ENCODE measurements around the gene ACO2.

DNA sequence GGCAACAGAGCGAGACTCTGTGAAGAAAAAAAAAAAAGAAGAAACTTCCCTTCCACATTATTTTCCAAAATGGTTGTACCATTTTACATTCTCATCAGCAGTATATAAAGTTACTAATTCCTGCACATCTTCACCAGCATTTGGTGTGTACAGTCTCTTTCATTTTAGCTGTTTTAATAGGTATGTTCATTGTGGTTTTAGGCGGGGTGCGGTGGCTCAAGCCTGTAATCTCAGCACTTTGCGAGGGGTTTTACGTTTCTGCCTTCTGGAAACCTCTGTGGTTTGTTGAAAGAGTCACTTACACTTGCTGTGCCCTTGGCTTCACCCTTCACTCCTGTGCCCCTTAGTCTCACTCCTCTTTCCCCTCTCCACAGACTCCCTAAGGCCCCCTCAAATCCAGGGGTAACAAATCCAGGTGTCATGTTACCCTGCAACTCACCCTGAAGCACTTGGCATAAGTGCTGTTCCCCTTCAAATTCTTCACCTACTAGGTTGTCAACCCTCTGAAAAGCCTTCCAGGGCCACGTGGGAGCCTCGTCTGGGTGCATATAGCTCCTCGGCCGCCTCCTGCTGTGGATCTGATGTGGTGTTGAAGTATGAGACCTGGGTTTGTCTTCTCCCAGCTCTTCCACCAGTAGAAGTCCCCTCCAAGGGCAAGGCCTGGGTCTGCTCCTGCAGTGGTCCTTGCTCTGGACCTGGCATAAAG, 43.1 kb upstream of the ACO2 start:
- no peak for TF ChIP-seq RELA (IDR thresholded peaks at IDR 0.05; ENCODE audit: borderline replicate concordance, partially characterized antibody)
- TF ChIP-seq POLR2AphosphoS5 (IDR thresholded peaks at IDR 0.05; ENCODE audit: low read length) = no peak
- TF ChIP-seq, protein P1, sequence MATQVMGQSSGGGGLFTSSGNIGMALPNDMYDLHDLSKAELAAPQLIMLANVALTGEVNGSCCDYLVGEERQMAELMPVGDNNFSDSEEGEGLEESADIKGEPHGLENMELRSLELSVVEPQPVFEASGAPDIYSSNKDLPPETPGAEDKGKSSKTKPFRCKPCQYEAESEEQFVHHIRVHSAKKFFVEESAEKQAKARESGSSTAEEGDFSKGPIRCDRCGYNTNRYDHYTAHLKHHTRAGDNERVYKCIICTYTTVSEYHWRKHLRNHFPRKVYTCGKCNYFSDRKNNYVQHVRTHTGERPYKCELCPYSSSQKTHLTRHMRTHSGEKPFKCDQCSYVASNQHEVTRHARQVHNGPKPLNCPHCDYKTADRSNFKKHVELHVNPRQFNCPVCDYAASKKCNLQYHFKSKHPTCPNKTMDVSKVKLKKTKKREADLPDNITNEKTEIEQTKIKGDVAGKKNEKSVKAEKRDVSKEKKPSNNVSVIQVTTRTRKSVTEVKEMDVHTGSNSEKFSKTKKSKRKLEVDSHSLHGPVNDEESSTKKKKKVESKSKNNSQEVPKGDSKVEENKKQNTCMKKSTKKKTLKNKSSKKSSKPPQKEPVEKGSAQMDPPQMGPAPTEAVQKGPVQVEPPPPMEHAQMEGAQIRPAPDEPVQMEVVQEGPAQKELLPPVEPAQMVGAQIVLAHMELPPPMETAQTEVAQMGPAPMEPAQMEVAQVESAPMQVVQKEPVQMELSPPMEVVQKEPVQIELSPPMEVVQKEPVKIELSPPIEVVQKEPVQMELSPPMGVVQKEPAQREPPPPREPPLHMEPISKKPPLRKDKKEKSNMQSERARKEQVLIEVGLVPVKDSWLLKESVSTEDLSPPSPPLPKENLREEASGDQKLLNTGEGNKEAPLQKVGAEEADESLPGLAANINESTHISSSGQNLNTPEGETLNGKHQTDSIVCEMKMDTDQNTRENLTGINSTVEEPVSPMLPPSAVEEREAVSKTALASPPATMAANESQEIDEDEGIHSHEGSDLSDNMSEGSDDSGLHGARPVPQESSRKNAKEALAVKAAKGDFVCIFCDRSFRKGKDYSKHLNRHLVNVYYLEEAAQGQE (IDR thresholded peaks at IDR 0.05; ENCODE audit: low read depth, low read length) = no peak
- TF ChIP-seq, protein P2, sequence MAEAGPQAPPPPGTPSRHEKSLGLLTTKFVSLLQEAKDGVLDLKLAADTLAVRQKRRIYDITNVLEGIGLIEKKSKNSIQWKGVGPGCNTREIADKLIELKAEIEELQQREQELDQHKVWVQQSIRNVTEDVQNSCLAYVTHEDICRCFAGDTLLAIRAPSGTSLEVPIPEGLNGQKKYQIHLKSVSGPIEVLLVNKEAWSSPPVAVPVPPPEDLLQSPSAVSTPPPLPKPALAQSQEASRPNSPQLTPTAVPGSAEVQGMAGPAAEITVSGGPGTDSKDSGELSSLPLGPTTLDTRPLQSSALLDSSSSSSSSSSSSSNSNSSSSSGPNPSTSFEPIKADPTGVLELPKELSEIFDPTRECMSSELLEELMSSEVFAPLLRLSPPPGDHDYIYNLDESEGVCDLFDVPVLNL (IDR thresholded peaks at IDR 0.05; ENCODE audit: low read depth, low read length) = no peak
- no peak for TF ChIP-seq KDM1A (IDR thresholded peaks at IDR 0.05; ENCODE audit: borderline replicate concordance)
- TF ChIP-seq, protein P3, sequence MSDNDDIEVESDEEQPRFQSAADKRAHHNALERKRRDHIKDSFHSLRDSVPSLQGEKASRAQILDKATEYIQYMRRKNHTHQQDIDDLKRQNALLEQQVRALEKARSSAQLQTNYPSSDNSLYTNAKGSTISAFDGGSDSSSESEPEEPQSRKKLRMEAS (IDR thresholded peaks at IDR 0.05; ENCODE audit: low read depth, low read length) = no peak
- TF ChIP-seq, protein P4, sequence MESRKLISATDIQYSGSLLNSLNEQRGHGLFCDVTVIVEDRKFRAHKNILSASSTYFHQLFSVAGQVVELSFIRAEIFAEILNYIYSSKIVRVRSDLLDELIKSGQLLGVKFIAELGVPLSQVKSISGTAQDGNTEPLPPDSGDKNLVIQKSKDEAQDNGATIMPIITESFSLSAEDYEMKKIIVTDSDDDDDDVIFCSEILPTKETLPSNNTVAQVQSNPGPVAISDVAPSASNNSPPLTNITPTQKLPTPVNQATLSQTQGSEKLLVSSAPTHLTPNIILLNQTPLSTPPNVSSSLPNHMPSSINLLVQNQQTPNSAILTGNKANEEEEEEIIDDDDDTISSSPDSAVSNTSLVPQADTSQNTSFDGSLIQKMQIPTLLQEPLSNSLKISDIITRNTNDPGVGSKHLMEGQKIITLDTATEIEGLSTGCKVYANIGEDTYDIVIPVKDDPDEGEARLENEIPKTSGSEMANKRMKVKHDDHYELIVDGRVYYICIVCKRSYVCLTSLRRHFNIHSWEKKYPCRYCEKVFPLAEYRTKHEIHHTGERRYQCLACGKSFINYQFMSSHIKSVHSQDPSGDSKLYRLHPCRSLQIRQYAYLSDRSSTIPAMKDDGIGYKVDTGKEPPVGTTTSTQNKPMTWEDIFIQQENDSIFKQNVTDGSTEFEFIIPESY (IDR thresholded peaks at IDR 0.05) = no peak
- TF ChIP-seq, protein P5, sequence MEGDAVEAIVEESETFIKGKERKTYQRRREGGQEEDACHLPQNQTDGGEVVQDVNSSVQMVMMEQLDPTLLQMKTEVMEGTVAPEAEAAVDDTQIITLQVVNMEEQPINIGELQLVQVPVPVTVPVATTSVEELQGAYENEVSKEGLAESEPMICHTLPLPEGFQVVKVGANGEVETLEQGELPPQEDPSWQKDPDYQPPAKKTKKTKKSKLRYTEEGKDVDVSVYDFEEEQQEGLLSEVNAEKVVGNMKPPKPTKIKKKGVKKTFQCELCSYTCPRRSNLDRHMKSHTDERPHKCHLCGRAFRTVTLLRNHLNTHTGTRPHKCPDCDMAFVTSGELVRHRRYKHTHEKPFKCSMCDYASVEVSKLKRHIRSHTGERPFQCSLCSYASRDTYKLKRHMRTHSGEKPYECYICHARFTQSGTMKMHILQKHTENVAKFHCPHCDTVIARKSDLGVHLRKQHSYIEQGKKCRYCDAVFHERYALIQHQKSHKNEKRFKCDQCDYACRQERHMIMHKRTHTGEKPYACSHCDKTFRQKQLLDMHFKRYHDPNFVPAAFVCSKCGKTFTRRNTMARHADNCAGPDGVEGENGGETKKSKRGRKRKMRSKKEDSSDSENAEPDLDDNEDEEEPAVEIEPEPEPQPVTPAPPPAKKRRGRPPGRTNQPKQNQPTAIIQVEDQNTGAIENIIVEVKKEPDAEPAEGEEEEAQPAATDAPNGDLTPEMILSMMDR (IDR thresholded peaks at IDR 0.05 in 2 of 3, conservative IDR thresholded peaks at IDR 0.05 in 1 of 3; ENCODE audit: control insufficient read depth in 2 of 3, extremely low read depth in 1 of 3, insufficient read depth in 1 of 3, low read depth in 3 of 3, low read length in 3 of 3) = no peak
- TF ChIP-seq RB1 (IDR thresholded peaks at IDR 0.05; ENCODE audit: borderline replicate concordance) = no peak
- no peak for TF ChIP-seq JUND (IDR thresholded peaks at IDR 0.05; ENCODE audit: low read depth, low read length)
- TF ChIP-seq HDGF (IDR thresholded peaks at IDR 0.05) = no peak
- no peak for TF ChIP-seq TCF12 (IDR thresholded peaks at IDR 0.05; ENCODE audit: low read depth, low read length)
- TF ChIP-seq EZH2 (IDR thresholded peaks at IDR 0.05; ENCODE audit: borderline replicate concordance, control insufficient read depth, low read depth, low read length) = no peak
- no peak for TF ChIP-seq RCOR1 (conservative IDR thresholded peaks at IDR 0.05; ENCODE audit: low read depth, low read length)

Data from GM12878 (cell line).